ENCODE measurements around the gene LPAR5. TPM values are rescaled to one million over a fixed set of nuclear protein-coding genes. Genes with fewer than 3 reads are reported as not detected.

The LPAR5 gene
- total RNA-seq, 1 experiment from 2014 or later, result 0.20 TPM

DNA sequence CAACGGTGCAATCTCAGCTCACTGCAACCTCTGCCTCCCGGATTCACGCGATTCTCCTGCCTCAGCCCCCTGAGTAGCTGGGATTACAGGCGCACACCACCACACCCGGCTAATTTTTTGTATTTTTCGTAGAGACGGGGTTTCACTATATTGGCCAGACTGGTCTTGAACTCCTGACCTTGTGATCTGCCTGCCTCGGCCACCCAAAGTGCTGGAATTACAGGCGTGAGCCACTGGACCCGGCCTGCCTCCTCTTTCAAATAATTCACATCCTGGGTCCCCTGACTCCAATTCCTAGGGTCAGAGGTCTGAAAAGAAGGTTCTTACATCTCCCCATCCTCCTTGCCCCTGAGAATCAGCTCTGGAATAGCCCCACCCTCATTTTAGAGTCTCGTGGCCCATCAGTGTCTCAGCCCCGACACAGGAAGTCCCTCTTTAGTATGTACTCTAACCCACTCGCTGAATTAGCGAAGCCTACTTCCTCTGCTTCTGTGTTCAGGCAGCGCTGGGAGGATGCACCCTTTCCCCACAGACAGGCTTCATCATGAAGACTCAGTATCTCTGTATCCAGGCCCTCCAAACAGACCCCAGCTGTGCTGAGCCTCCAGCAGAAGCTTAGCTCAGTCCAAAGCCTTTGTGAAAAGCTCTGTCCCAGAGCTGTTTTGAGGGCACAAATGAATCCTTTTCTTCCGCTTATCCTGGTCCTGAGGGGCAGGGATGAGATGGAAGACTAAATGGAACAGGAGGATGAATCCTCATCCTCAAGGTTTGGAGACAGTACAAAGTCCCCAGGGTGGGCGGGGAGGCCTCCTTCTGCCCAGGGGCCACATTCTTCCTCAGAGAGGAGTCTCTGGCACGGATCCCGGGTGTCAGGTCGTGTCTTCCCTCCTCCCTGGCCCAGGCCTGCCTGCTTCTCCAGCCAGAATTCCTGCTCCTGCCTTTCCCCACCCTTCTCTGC, 3.5 kb downstream of the LPAR5 start:
- no TSS peak for BruUV-seq (replicated peaks)
- no peak overlapping the region for H3K4me3 Mint-ChIP-seq (ENCODE audit: unreplicated experiment)
- no peaks in the 10 kb centered on the region for H3K9me3 ChIP-seq
- TF ChIP-seq, protein P1, sequence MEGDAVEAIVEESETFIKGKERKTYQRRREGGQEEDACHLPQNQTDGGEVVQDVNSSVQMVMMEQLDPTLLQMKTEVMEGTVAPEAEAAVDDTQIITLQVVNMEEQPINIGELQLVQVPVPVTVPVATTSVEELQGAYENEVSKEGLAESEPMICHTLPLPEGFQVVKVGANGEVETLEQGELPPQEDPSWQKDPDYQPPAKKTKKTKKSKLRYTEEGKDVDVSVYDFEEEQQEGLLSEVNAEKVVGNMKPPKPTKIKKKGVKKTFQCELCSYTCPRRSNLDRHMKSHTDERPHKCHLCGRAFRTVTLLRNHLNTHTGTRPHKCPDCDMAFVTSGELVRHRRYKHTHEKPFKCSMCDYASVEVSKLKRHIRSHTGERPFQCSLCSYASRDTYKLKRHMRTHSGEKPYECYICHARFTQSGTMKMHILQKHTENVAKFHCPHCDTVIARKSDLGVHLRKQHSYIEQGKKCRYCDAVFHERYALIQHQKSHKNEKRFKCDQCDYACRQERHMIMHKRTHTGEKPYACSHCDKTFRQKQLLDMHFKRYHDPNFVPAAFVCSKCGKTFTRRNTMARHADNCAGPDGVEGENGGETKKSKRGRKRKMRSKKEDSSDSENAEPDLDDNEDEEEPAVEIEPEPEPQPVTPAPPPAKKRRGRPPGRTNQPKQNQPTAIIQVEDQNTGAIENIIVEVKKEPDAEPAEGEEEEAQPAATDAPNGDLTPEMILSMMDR (IDR thresholded peaks at IDR 0.05; ENCODE audit: insufficient read depth in 1 of 2, low read depth in 1 of 2, low read length in 1 of 2, severe bottlenecking in 1 of 2, unreplicated experiment in 1 of 2), result no peak
- intact Hi-C loops (cut with micrococcal nuclease; ENCODE audit: unreplicated experiment), result loop anchor here (2.0 kb wide), 1 partner anchor 14 kb away; the partner anchor contains the start of gene ACRBP
- peaks cover 12% of the 10 kb centered on the region for H3K4me1 Mint-ChIP-seq (ENCODE audit: low read depth, unreplicated experiment)
- H3K27me3 ChIP-seq (replicated peaks; ENCODE audit: control insufficient read depth, insufficient read depth, low read length), result no peaks in the 10 kb centered on the region
- H3K27ac Mint-ChIP-seq (ENCODE audit: unreplicated experiment), result no peak overlapping the region
- CTCF ChIA-PET, result no interaction called here
- no peak for DNase-seq
- peaks cover 10% of the 10 kb centered on the region for H3K4me1 ChIP-seq
- no peak overlapping the region for H3K4me3 ChIP-seq (ENCODE audit: low read depth, low read length)
- no peaks in the 10 kb centered on the region for H3K9me3 Mint-ChIP-seq (ENCODE audit: unreplicated experiment)
- no peaks in the 10 kb centered on the region for H3K36me3 ChIP-seq (ENCODE audit: control insufficient read depth, insufficient read depth, low read length)
- POLR2A ChIA-PET, result interaction anchor here (0.6 kb wide), 1 partner anchor 26 kb away, joined by 3 read pairs; no protein-coding TSS in a partner anchor
- peaks cover 2% of the 10 kb centered on the region for H3K27me3 Mint-ChIP-seq (ENCODE audit: insufficient read depth, unreplicated experiment)
- H3K36me3 Mint-ChIP-seq (ENCODE audit: insufficient read depth, unreplicated experiment), result no peaks in the 10 kb centered on the region

DNA sequence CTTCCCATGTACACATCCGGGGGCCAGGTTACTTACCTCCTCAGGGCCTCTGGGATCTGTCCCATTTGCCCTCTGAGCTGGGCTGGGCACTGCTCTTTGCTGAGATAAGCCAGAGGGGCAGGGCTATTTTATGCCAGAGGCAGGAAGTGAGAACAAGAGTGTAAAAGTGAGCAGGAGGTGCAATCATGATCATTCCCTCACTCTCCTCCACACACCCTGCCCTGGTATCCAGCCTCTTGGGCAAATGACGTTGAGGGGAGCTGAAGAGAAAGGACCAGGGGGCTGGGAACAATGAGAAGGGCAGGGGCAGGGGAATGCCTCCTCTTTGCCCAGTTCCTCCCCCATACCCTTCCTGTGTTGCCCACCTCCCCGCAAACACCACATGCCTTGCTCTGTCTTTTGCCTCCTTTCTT, 4.2 kb downstream of the LPAR5 start:
- TF ChIP-seq, protein P1 (IDR thresholded peaks at IDR 0.05; ENCODE audit: insufficient read depth in 1 of 2, low read depth in 1 of 2, low read length in 1 of 2, severe bottlenecking in 1 of 2, unreplicated experiment in 1 of 2), result no peak
- BruUV-seq (replicated peaks), result no TSS peak
- H3K27me3 ChIP-seq (replicated peaks; ENCODE audit: control insufficient read depth, insufficient read depth, low read length), result no peaks in the 10 kb centered on the region
- Mint-ChIP-seq H3K4me1 (ENCODE audit: low read depth, unreplicated experiment) (peaks cover 12% of the 10 kb centered on the region), H3K27me3 (ENCODE audit: insufficient read depth, unreplicated experiment) (peaks cover 2% of the 10 kb centered on the region), H3K36me3 (ENCODE audit: insufficient read depth, unreplicated experiment) (no peaks in the 10 kb centered on the region), H3K4me3 (ENCODE audit: unreplicated experiment) (no peak overlapping the region), H3K27ac (ENCODE audit: unreplicated experiment) (no peak overlapping the region), H3K9me3 (ENCODE audit: unreplicated experiment) (no peaks in the 10 kb centered on the region)
- ChIA-PET CTCF (no interaction called here), POLR2A (no interaction called here)
- H3K4me1 ChIP-seq, result peaks cover 10% of the 10 kb centered on the region
- intact Hi-C loops (cut with micrococcal nuclease; ENCODE audit: unreplicated experiment), result no loop called here
- H3K4me3 ChIP-seq (ENCODE audit: low read depth, low read length), result no peak overlapping the region
- DNase-seq, result no peak
- H3K36me3 ChIP-seq (ENCODE audit: control insufficient read depth, insufficient read depth, low read length), result no peaks in the 10 kb centered on the region
- no peaks in the 10 kb centered on the region for H3K9me3 ChIP-seq

DNA sequence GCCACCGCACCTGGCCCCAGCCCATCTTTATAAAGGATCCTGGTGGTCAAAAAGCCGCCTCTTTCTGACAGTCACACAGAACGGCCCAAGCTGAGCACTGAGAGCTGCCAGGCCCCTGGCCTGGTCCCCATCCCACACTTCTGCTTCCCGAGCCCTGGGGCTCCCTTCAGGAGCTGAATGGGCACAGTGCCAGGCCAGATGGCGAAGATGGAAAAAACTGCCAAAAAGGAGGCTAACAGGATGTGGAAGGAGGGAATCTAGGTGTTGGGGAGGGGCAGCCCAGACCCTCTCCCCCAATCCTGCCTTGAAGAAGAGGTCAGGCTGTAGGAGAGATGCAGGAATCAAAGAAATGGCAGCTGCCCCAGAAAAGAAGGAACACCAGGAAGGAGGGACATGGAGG, 5.0 kb downstream of the LPAR5 start:
- no TSS peak for BruUV-seq (replicated peaks)
- intact Hi-C loops (cut with micrococcal nuclease; ENCODE audit: unreplicated experiment), result no loop called here
- no peaks in the 10 kb centered on the region for H3K36me3 Mint-ChIP-seq (ENCODE audit: insufficient read depth, unreplicated experiment)
- ChIA-PET POLR2A (no interaction called here), CTCF (interaction anchor here (0.6 kb wide), 1 partner anchor 181 kb away, joined by 3 read pairs; no protein-coding TSS in a partner anchor)
- Histone ChIP-seq H3K9me3 (no peaks in the 10 kb centered on the region), H3K4me3 (ENCODE audit: low read depth, low read length) (no peak overlapping the region), H3K4me1 (peaks cover 10% of the 10 kb centered on the region), H3K36me3 (ENCODE audit: control insufficient read depth, insufficient read depth, low read length) (no peaks in the 10 kb centered on the region), H3K27me3 (replicated peaks; ENCODE audit: control insufficient read depth, insufficient read depth, low read length) (no peaks in the 10 kb centered on the region)
- no peak overlapping the region for H3K4me3 Mint-ChIP-seq (ENCODE audit: unreplicated experiment)
- H3K27ac Mint-ChIP-seq (ENCODE audit: unreplicated experiment), result no peak overlapping the region
- H3K9me3 Mint-ChIP-seq (ENCODE audit: unreplicated experiment), result no peaks in the 10 kb centered on the region
- peaks cover 2% of the 10 kb centered on the region for H3K27me3 Mint-ChIP-seq (ENCODE audit: insufficient read depth, unreplicated experiment)
- DNase-seq, result no peak
- TF ChIP-seq, protein P1 (IDR thresholded peaks at IDR 0.05; ENCODE audit: insufficient read depth in 1 of 2, low read depth in 1 of 2, low read length in 1 of 2, severe bottlenecking in 1 of 2, unreplicated experiment in 1 of 2), result no peak
- H3K4me1 Mint-ChIP-seq (ENCODE audit: low read depth, unreplicated experiment), result peaks cover 12% of the 10 kb centered on the region

All from Caco-2 (cell line).